OCI-LY3 (cell line): ENCODE measurements around the gene ZNF865.

Experiments used
- H2AFZ ChIP-seq: fragments of 200-600, 300-600 bp; shearing (Covaris generic); 2 replicates; pipeline ENCODE4 v1.6.0; 2014; ENCODE audit warnings: antibody characterized with exemption, low read depth, low read length
- H3K27ac ChIP-seq: fragments of 200-600, 300-600 bp; sonication (generic); 2 replicates; pipeline ENCODE4 v1.5.1; 2014; ENCODE audit warnings: mild to moderate bottlenecking, low read length, moderate library complexity, mixed read lengths
- H3K27me3 ChIP-seq: fragments of 200-600, 300-600 bp; sonication (generic); 2 replicates; pipeline ENCODE4 v1.6.1; 2014; ENCODE audit warnings: low read depth, low read length, mixed read lengths
- H3K36me3 ChIP-seq: fragments of 200-600, 300-600 bp; sonication (generic); replicated peaks from 2 replicates; pipeline ENCODE3; 2014; ENCODE audit warnings: low read depth, low read length, mixed read lengths
- H3K4me1 ChIP-seq: fragments of 300-600, 200-600 bp; sonication (generic); 2 replicates; pipeline ENCODE4 v1.6.1; 2014; ENCODE audit warnings: low read length, mixed read lengths
- H3K4me2 ChIP-seq: fragments of 200-600, 300-600 bp; sonication (generic); 2 replicates; pipeline ENCODE4 v1.6.1; 2014; ENCODE audit warnings: low read length, mixed read lengths
- H3K4me3 ChIP-seq: fragments of 300-600, 200-600 bp; sonication (generic); 2 replicates; pipeline ENCODE4 v1.5.1; 2014; ENCODE audit warnings: antibody characterized with exemption, mild to moderate bottlenecking, low read length, moderate library complexity
- H3K79me2 ChIP-seq: fragments of 300-600, 200-600 bp; shearing (Covaris generic); 2 replicates; pipeline ENCODE4 v1.6.1; 2014; ENCODE audit warnings: mild to moderate bottlenecking, low read length, mixed read lengths
- H3K9ac ChIP-seq: fragments of 300-600, 200-600 bp; shearing (Covaris generic); 2 replicates; pipeline ENCODE4 v1.6.0; 2014; ENCODE audit warnings: mild to moderate bottlenecking, low read length, moderate library complexity
- H3K9me3 ChIP-seq: fragments of 200-600, 300-600 bp; shearing (Covaris generic); 2 replicates; pipeline ENCODE4 v1.6.1; 2014; ENCODE audit warnings: low read length, mixed read lengths; ENCODE audit not compliant: insufficient read depth
- H4K20me1 ChIP-seq: fragments of 200-600, 300-600 bp; sonication (generic); 2 replicates; pipeline ENCODE4 v1.6.1; 2016; ENCODE audit warnings: low read length, mixed read lengths; ENCODE audit not compliant: insufficient read depth
- CTCF ChIP-seq: fragments of 200-600, 300-600 bp; sonication (generic); IDR thresholded peaks from 2 replicates; pipeline ENCODE4 v1.5.1; 2014; ENCODE audit warnings: antibody characterized with exemption, low read length, low read depth
- EZH2phosphoT487 ChIP-seq: fragments of 200-600 bp; shearing (Covaris generic); IDR thresholded peaks from 2 replicates; pipeline ENCODE4 v1.6.1; 2018; ENCODE audit warnings: antibody characterized with exemption, mixed run types, low read depth

ZNF865 gene

DNA sequence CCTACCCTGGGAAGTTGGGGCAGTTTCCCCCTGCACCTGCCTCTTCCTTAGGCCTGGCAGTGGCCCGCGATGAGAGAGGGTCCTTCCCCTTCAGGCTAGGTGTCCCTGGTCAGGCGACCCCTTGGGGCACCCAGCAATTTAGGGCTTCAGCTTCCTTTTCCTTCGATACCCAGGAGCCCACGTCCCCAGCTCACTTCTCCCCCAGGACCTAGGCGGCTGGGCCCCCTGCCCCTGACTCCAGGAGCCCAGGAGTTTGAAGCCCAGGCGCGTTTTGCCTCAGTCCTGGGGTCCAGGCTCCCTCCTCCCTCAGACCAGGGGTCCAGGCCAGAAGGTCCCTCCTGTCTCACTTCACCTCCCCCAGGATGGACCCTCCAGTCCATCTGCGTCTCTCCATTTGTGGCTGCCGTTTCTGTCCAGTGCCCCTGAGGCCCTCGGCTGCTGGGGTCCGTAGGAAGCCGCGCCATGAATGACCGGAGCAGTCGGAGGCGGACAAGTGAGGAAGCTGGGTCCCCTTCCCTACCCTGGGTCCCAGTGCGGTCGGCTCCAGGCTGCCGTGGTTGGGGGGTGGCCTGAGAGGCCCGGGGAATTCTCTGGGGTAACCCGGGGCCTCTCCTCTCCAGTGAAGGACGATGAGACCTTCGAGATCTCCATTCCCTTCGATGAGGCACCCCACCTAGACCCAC lies 43.3 kb downstream of the ZNF865 start:
- no peak for TF ChIP-seq EZH2phosphoT487
- TF ChIP-seq CTCF = no peak
- H3K4me1 ChIP-seq = peaks cover 32% of the 10 kb centered on the region
- peaks cover 10% of the 10 kb centered on the region for H3K36me3 ChIP-seq
- peak overlapping the region; percentile 83 for H3K4me3 ChIP-seq
- H2AFZ ChIP-seq = peak overlapping the region; percentile 52; the same call in 1 of the 2 replicates
- peaks cover 42% of the 10 kb centered on the region for H3K79me2 ChIP-seq
- H4K20me1 ChIP-seq = no peaks in the 10 kb centered on the region
- H3K27ac ChIP-seq = peak overlapping the region; percentile 63
- H3K9ac ChIP-seq = peak overlapping the region; percentile 91
- peak overlapping the region; percentile 91 for H3K4me2 ChIP-seq
- no peaks in the 10 kb centered on the region for H3K9me3 ChIP-seq
- H3K27me3 ChIP-seq = no peaks in the 10 kb centered on the region

- Histone ChIP-seq H3K4me3 (peak overlapping the region; percentile 83; the same call in 1 of the 2 replicates), H3K4me2 (peak overlapping the region; percentile 91), H3K9ac (no peak overlapping the region; the same call in 1 of the 2 replicates), H3K27ac (no peak overlapping the region), H3K9me3 (no peaks in the 10 kb centered on the region), H2AFZ (no peak overlapping the region), H3K27me3 (no peaks in the 10 kb centered on the region), H3K4me1 (peaks cover 30% of the 10 kb centered on the region), H4K20me1 (no peaks in the 10 kb centered on the region), H3K36me3 (peaks cover 10% of the 10 kb centered on the region), H3K79me2 (peaks cover 34% of the 10 kb centered on the region)
- TF ChIP-seq EZH2phosphoT487 (no peak), CTCF (no peak)
Observed at GRCh38 chr19:55649268-55650125, 44.0 kb downstream of the ZNF865 start.

GRCh38 chr19:55650126-55650557 lies 44.7 kb downstream of the ZNF865 start:
- peaks cover 5% of the 10 kb centered on the region for H3K36me3 ChIP-seq
- no peak overlapping the region for H3K27ac ChIP-seq
- H3K9me3 ChIP-seq = no peaks in the 10 kb centered on the region
- no peaks in the 10 kb centered on the region for H3K27me3 ChIP-seq
- no peak for TF ChIP-seq CTCF
- no peak for TF ChIP-seq EZH2phosphoT487
- H3K9ac ChIP-seq = no peak overlapping the region
- H3K79me2 ChIP-seq = peaks cover 27% of the 10 kb centered on the region
- H3K4me3 ChIP-seq = no peak overlapping the region
- no peaks in the 10 kb centered on the region for H4K20me1 ChIP-seq
- peaks cover 24% of the 10 kb centered on the region for H3K4me1 ChIP-seq
- no peak overlapping the region for H2AFZ ChIP-seq
- no peak overlapping the region for H3K4me2 ChIP-seq

DNA sequence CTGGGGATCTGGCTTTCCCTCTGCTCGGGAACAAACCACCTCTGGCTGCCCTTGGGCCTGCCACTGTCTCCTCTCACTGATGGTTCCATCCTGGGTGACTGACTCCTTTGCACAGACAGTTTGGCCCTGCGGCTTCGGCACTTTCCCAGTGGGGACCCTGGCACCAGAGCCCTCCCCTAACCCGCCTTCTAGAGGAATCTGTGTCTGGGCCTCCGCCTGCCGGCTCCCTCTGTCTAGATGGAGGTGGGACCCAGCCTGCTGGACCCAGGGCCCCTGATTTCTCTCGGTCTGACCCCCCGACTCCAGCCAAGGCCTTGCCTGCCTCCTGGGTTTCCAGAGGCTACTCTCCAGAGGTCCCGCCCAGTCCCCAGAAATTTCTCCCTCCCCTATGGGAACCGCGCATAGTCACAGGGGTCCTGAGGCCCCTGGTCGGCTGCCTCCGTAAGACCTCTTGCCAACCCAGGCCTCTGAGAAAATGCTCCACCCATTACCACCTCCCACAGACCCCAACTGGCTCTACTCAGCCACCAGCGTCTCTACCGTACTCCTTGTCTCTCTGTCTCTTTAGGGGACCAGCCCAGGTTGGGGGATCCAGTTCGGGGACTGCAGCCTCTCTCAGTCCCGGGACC lies 45.3 kb downstream of the ZNF865 start:
- Histone ChIP-seq H2AFZ (no peak overlapping the region), H3K4me1 (peaks cover 20% of the 10 kb centered on the region), H3K27ac (no peak overlapping the region), H3K27me3 (no peaks in the 10 kb centered on the region), H4K20me1 (no peaks in the 10 kb centered on the region), H3K9me3 (no peaks in the 10 kb centered on the region), H3K9ac (no peak overlapping the region), H3K36me3 (peaks cover 2% of the 10 kb centered on the region), H3K4me2 (no peak overlapping the region), H3K79me2 (peaks cover 27% of the 10 kb centered on the region), H3K4me3 (no peak overlapping the region)
- TF ChIP-seq EZH2phosphoT487 = no peak
- TF ChIP-seq CTCF = no peak
